HS-5 (cell line): Measurements from ENCODE around the gene NFIC.

ENCODE experiments used
- DNase-seq: peaks from one replicate; pipeline ENCODE4 v3.0.0-alpha.2; 2012; ENCODE audit warnings: low read depth

Gene NFIC

GRCh38 chr19:3469638-3470499, 103.5 kb downstream of the NFIC start:
- no peak for DNase-seq

- no peak for DNase-seq
These were observed 104.2 kb downstream of the NFIC start for GRCh38 chr19:3470500-3471128.

- DNase-seq = no peak
These were observed 105.7 kb downstream of the NFIC start for GRCh38 chr19:3471954-3472655.

- DNase-seq = no peak
These were observed 107.6 kb downstream of the NFIC start for GRCh38 chr19:3474010-3474409.

GRCh38 chr19:3474614-3475013, 108.2 kb downstream of the NFIC start:
- DNase-seq = no peak

GRCh38 chr19:3475449-3475848, 109.1 kb downstream of the NFIC start:
- DNase-seq = no peak

- no peak for DNase-seq
These were observed 110.4 kb downstream of the NFIC start for GRCh38 chr19:3476830-3477229.

- DNase-seq = no peak
These were observed 111.1 kb downstream of the NFIC start for GRCh38 chr19:3477506-3477905.

GRCh38 chr19:3477951-3478350, 111.6 kb downstream of the NFIC start:
- DNase-seq = no peak

- no peak for DNase-seq
These were observed 112.2 kb downstream of the NFIC start for GRCh38 chr19:3478409-3479176.

GRCh38 chr19:3479177-3479833, 112.9 kb downstream of the NFIC start:
- no peak for DNase-seq

GRCh38 chr19:3479834-3480215, 113.4 kb downstream of the NFIC start:
- DNase-seq = no peak

GRCh38 chr19:3480383-3481091, 114.2 kb downstream of the NFIC start, which contains the start of gene SMIM24:
SMIM24 (minus strand) TSS chr19:3480525; CDS start chr19:3480463, 62 bp downstream.
- no peak for DNase-seq

GRCh38 chr19:3481241-3482090, 115.1 kb downstream of the NFIC start:
- no peak for DNase-seq

- no peak for DNase-seq
These were observed 116.3 kb downstream of the NFIC start for GRCh38 chr19:3482507-3483225.

- no peak for DNase-seq
These were observed 116.8 kb downstream of the NFIC start, which contains the start of gene SMIM44 for GRCh38 chr19:3483226-3483628. SMIM44 (minus strand) TSS chr19:3483441; CDS start chr19:3483403, 38 bp downstream.

- no peak for DNase-seq
These were observed 125.2 kb downstream of the NFIC start for GRCh38 chr19:3491396-3492119.

- no peak for DNase-seq
These were observed 125.9 kb downstream of the NFIC start for GRCh38 chr19:3492131-3492839.
